G401 (cell line): ENCODE results near the gene GRXCR1. TPM values are rescaled to one million over a fixed set of nuclear protein-coding genes. Genes with fewer than 3 reads are reported as not detected.

Experiments used
- DNase-seq: peaks from one replicate; pipeline ENCODE4 v3.0.0-alpha.2; 2015; ENCODE audit warnings: low spot score
- in situ Hi-C: cut with HindIII; loops from 2 replicates; pipeline ENCODE4 v1.10.0; 2016; ENCODE audit warnings: low sequenced_read_pairs, mixed read lengths
- total RNA-seq: library from RNA; depleted of rRNA; stranded (reverse); fragments of >200 nt; shearing (Covaris generic); gene quantifications from 2 replicates; pipeline ENCODE4 v1.2.3, GENCODE V29; 2014; rRNA removed

The GRXCR1 gene
- not detected in 2 replicates for total RNA-seq

DNA sequence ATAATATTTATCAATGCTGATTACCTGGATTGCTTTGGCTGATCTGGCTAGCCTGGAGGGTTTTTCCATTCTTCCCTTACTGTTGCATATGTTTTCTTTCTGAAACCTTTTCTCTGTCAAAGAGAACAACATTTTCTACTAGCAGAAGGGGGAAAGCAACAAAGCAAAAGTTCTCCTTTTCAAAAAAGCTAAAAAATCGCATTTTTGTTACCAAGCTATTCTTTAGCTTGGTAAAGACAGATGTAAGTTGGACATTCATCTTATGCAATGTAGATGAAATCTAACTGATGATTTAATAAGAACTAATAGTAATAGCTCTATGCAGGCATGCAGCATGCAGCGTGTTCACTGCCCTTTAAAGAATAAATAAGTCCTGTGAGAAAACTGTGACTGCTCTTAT, at the start of gene GRXCR1:
Gene GRXCR1, plus strand, starts transcription at position 301 of the 400 bp plus-strand sequence. CDS start 554 bp downstream, outside the sequence.
- DNase-seq = no peak
- in situ Hi-C loops = no loop called here

DNA sequence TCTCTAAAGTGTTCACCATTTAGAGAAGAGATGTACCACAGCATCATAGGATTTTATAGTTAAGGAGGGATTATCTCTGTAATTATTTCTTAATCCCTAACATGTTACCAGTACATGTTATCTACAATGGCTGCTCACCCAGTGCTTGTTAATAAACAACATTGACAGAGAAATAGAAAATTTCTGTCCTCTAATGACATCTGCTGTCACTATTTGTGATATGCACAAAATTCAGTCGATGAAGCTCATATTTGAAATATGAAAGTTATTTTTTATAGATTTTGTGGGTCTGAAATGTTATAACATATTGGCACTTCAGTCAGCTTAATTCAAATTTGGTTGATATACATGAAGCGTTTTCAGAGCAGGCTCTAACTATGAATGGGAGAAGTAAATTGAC, 48.8 kb upstream of the GRXCR1 start:
- in situ Hi-C loops = no loop called here

DNA sequence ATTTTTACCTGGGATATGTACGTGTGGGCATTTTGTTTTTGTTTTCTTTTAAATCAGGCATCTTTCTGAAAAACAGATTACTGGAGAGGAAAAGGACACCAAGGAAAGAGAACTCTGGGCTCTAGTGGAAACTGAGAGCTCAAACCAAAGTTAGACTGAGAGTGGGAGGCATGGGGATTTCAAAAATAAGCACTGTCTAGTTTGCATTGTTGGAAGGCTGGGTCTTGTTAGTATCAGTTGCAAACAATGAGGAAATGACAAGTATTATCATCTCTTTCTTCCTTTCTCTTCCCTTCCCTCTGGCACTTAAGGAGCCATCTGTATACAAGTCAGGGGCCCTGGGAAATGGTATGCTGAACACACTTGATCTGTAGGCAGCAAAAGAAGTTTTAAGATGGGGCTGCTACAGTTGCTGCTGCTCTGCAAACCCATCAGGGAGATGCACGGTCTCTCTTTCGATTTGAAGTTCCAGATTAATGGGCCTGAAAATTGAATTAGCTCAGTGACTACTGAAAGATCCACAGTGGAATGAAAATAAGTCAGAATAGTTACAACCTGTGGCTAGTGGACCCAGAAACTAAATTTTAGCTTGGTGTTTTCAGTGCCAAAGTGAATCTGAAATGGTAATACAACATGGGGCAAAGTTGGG, 48.0 kb upstream of the GRXCR1 start:
- no peak for DNase-seq
- in situ Hi-C loops = no loop called here

More for the DNA sequence above, 48.8 kb upstream of the GRXCR1 start:
- peak; percentile 5 for DNase-seq

- DNase-seq = no peak
- in situ Hi-C loops = no loop called here
Measured at GRCh38 chr4:42845586-42845985, 46.9 kb upstream of the GRXCR1 start.

DNA sequence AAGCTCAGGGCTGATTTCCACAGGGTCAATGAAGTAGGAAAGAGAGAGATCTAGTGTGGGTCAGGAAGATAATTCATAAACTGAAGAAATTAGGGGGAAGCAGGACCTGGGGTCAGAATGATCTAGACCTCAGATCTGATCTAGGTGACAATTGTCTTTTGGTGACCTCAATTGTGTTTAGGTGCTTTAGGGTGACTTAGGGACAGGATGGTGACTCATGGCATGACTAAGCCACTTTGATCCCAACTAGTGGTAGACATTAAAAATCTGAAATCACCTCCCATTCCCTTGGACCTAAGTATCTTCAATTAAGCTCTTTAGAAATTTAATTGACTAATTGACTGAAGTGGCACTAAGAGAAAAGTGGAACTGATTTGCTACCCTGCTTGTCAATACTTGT, 36.7 kb upstream of the GRXCR1 start:
- no peak for DNase-seq
- in situ Hi-C loops = no loop called here

GRCh38 chr4:42865572-42866189, 26.8 kb upstream of the GRXCR1 start:
- in situ Hi-C loops = no loop called here
- peak; percentile 64 for DNase-seq

GRCh38 chr4:42871261-42871660, 21.3 kb upstream of the GRXCR1 start:
- no peak for DNase-seq
- in situ Hi-C loops = no loop called here

GRCh38 chr4:42871671-42872290, 20.7 kb upstream of the GRXCR1 start:
- in situ Hi-C loops = no loop called here

DNA sequence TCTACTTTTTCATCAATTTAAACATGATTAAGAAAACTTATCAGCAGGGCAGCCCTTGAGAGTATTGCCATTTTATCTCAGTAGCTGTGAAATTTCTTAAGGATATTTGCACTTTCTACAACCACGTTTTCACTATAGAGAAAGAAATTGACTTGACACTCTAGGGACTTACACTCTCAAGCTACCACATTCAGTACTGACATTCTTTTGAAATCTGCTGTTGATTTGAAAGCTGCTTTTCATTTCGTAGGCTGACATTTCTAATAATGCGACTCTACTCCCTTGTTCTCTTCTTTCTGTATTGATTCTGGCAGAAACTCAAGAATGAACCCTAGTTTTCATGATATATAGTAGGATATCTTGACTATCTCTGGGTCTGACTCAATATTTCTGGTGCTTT, 13.7 kb upstream of the GRXCR1 start:
- in situ Hi-C loops = no loop called here
- DNase-seq = no peak

More at GRCh38 chr4:42871671-42872290, 20.7 kb upstream of the GRXCR1 start:
- peak; percentile 3 for DNase-seq

DNA sequence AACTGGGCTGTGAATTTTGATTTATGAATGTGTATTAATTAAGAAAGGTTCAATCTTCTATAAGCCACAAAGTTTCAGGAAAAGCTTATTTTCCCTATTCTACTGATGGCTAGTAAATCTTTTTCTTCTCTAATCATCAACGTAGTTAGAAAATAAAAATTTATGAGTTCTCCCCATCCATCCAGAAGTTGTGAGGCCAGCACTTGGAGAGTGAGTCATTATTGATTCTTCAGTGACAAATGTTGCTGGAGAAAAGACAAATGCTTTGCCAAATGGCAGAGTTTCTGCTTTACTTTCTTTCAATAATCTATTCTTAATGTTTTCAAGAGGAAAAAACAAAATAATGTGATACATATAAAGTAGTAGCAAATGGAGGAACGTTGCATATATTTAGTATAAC, 11.3 kb upstream of the GRXCR1 start:
- DNase-seq = no peak
- in situ Hi-C loops = no loop called here

GRCh38 chr4:42891644-42892043, 869 bp upstream of the GRXCR1 start:
- in situ Hi-C loops = no loop called here
- no peak for DNase-seq

GRCh38 chr4:42895452-42895851, 2.9 kb downstream of the GRXCR1 start:
- DNase-seq = no peak
- in situ Hi-C loops = no loop called here

GRCh38 chr4:42904986-42905385, 12.5 kb downstream of the GRXCR1 start:
- in situ Hi-C loops = no loop called here

GRCh38 chr4:42905591-42905990, 13.1 kb downstream of the GRXCR1 start:
- in situ Hi-C loops = no loop called here
- no peak for DNase-seq

More at GRCh38 chr4:42904986-42905385, 12.5 kb downstream of the GRXCR1 start:
- DNase-seq = peak; percentile 95

- in situ Hi-C loops = no loop called here
- DNase-seq = no peak
Measured at GRCh38 chr4:42906341-42906740, 13.8 kb downstream of the GRXCR1 start.

- in situ Hi-C loops = no loop called here
- no peak for DNase-seq
Measured at GRCh38 chr4:42906891-42907759, 14.6 kb downstream of the GRXCR1 start.

DNA sequence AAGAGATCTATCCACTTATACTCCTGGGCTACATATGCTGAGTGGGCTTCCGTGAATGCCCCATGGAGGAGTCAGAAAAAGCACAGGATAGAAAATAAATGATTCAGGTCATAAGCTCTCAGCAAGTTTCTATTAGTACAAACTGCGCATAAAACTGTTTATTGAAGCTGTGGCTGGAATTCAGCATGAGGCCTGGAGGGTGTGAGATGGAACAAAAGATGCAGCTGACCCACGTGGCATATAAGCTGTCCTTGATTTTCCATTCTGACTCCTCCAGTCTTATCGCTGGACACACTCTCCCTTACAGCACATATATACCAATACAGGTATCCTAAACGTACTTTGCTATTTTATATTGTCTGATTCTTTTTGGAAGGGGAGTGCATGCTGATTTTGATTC, 17.9 kb downstream of the GRXCR1 start:
- DNase-seq = no peak
- in situ Hi-C loops = no loop called here

GRCh38 chr4:42914937-42915336, 22.4 kb downstream of the GRXCR1 start:
- in situ Hi-C loops = no loop called here

DNA sequence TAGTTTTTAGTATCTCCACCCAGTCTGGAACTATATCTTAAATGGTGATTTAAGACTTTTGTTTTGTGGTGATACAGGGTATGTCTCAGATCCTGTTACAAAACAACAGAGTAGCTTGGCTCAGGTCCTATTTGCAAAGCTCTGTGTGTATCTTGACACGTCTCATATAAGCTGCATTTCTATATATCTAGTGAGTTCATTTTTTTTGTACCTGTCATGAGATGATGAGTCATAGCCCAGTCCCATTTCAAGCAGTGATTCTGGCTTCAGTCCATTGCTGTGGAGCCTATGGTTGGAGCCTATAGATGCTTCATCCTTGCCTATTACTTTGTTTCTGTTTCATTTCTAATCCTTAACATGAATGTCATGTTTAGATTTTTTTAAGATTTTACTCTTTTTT, 23.0 kb downstream of the GRXCR1 start:
- no peak for DNase-seq
- in situ Hi-C loops = no loop called here

More at GRCh38 chr4:42914937-42915336, 22.4 kb downstream of the GRXCR1 start:
- no peak for DNase-seq

GRCh38 chr4:42917296-42917695, 24.8 kb downstream of the GRXCR1 start:
- in situ Hi-C loops = no loop called here
- DNase-seq = peak; percentile 80
